D721Med (cell line): ENCODE data around the gene GDPD5.
A peak's percentile ranks its signal among the peaks of the same experiment; 100 is the strongest.

ENCODE experiments used
- DNase-seq: peaks from one replicate; pipeline ENCODE4 v3.0.0; 2011; ENCODE audit warnings: low spot score; ENCODE audit not compliant: insufficient read length
- FAIRE-seq: peaks from 2 replicates; lab custom pipeline; 2011; peaks lifted over from hg19 to GRCh38; lab: Jason Lieb, UNC
- CTCF ChIP-seq: IDR thresholded peaks from 2 replicates; pipeline ENCODE4 v1.5.1; 2012; ENCODE audit warnings: mild to moderate bottlenecking, control low read depth; ENCODE audit not compliant: insufficient read depth; ENCODE audit errors: missing control alignments

Gene GDPD5

GRCh38 chr11:75533896-75534258 lies 8.1 kb upstream of the GDPD5 start:
- no peak for DNase-seq
- TF ChIP-seq CTCF = no peak
- FAIRE-seq = no peak

- TF ChIP-seq CTCF = peak; percentile 95
- peak; percentile 79 for DNase-seq
- no peak for FAIRE-seq
These were observed 6.7 kb upstream of the GDPD5 start for GRCh38 chr11:75532200-75533048.

- no peak for TF ChIP-seq CTCF
- DNase-seq = no peak
- no peak for FAIRE-seq
These were observed 5.6 kb upstream of the GDPD5 start for GRCh38 chr11:75531325-75531724.

GRCh38 chr11:75530577-75530976 lies 4.8 kb upstream of the GDPD5 start:
- no peak for TF ChIP-seq CTCF
- DNase-seq = no peak
- FAIRE-seq = no peak

- DNase-seq = no peak
- TF ChIP-seq CTCF = no peak
- FAIRE-seq = no peak
These were observed 2.4 kb upstream of the GDPD5 start for GRCh38 chr11:75527938-75528735.

- TF ChIP-seq CTCF = no peak
- DNase-seq (no peak), FAIRE-seq (no peak)
These were observed 1.4 kb upstream of the GDPD5 start for GRCh38 chr11:75527130-75527529.

- DNase-seq (no peak), FAIRE-seq (no peak)
- TF ChIP-seq CTCF = no peak
These were observed 426 bp upstream of the GDPD5 start for GRCh38 chr11:75526192-75526541.
